Urothelium cell line (cell line): ENCODE data around the gene CDC42EP5.

Source experiments
- DNase-seq: peaks from one replicate; pipeline ENCODE4 v3.0.0; 2011; ENCODE audit warnings: low spot score, mixed read lengths
- FAIRE-seq: peaks from 2 replicates; lab custom pipeline; 2011; peaks lifted over from hg19 to GRCh38; lab: Jason Lieb, UNC

Gene CDC42EP5

DNA sequence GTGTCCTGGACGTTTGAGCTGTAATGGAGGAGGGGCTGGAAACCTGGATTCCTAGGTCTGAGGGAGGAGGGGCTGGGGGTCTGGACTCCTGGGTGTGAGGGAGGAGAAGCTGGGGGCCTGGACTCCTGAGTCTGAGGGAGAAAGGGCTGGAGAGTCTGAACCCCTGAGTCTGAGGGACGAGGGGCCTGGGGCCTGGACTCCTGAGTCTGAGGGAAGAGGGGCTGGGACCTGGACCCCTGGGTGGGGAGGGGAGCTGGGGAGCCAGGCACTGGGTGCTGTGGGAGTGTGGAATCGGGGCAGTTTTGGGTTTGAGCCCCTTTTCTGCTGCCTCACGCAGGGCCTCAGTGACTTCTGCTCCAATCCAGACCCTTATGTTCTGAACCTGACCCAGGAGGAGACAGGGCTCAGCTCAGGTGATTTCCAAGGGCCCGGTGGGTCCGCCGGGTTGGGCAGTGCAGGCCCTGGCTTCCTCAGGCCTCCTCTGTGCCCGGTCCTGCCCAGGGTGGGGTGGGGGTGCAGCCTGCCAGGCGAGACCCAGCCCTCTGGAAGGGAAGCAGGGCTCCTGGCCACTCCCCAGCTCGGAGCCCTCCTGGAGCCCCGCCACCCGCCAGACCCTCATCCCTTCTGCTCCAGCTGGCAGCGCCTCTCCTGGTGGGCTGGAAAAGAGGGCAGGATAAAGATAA is 43.4 kb downstream of the CDC42EP5 start:
- FAIRE-seq (no peak), DNase-seq (no peak)

GRCh38 chr19:54429176-54429495 is 44.0 kb downstream of the CDC42EP5 start:
- FAIRE-seq (no peak), DNase-seq (no peak)

DNA sequence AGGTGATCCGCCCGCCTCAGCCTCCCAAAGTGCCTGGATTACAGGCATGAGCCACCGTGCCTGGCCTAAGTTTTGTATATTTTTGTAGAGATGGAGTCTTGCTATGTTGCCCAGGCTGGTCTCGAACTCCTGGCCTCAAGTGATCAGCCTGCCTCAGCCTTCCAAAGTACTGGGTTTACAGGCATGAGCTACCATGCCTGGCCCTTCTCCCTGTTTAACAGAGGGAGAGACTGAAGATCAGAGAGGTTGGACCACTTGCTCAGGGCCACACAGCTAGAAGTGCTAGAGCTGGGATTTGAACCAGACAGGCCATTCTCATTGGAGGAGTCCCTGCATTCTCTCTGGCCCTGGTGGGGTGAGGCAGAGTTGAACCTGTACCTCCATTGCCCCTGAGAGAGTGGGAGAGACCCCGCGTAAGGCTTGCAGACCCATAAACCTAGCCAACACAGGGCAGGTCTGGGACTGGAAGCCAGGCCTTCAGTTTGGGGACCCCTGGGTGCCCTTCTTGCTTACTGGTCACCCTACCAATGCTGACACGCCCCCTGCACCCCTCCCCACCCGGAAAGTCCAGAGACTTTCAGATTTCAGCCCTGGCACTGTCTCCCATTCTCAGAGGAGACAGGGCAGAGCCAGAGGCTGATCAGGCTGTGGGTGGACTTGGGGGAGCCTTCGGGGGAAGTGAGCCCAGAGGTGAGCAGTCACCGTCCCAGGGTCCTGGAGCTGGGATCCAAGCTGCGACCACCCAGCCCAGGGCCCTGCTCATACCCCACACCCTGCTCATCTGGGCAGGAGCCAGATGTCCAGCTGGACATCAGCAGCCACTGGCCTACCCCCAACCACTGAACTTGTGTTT is 44.5 kb downstream of the CDC42EP5 start:
- DNase-seq (no peak), FAIRE-seq (no peak)

DNA sequence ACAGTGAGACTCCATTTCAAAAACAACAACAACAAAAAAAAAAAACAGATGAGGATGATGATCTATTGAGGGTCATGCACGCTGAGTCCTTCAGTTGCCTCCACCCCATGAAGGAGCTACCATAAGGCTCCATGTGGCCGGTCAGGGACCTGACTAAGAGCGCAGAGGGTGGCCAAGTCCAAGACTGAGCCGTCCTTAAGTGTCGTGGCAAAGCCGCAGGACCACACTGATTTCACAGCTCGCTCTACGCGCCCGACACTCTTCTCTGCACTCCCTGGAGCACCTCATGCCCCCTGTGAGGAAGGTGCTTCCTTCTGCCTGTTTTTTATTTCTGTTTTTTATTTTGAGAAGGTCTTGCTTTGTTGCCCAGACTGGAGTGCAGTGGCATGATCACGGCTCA is 45.5 kb downstream of the CDC42EP5 start:
- no peak for FAIRE-seq
- DNase-seq, result no peak

GRCh38 chr19:54426291-54426931 is 46.7 kb downstream of the CDC42EP5 start:
- FAIRE-seq, result no peak
- no peak for DNase-seq

- no peak for DNase-seq
- no peak for FAIRE-seq
These were observed 47.7 kb downstream of the CDC42EP5 start for GRCh38 chr19:54425382-54425723.

GRCh38 chr19:54424660-54425381 is 48.3 kb downstream of the CDC42EP5 start:
- no peak for FAIRE-seq
- no peak for DNase-seq

DNA sequence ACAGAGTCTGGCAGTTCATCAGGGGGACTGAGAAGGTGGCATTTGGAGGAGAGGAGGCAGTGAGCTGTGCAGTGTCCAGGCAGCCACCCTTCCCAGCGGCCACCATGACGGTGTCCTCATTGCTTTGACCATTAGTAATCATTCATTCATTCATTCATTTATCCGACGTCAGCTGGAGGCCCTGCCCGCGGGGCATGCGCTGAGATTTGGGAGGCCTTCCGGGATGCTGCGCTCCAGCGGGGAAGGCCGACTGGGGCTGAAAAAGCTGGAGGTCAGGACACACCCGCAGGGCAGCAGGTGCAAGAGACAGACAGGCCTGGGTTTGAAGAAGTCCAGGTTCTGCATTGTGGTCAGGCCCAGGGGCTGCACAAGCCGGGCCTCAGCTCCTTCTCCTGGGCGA is 48.9 kb downstream of the CDC42EP5 start:
- FAIRE-seq (no peak), DNase-seq (no peak)

DNA sequence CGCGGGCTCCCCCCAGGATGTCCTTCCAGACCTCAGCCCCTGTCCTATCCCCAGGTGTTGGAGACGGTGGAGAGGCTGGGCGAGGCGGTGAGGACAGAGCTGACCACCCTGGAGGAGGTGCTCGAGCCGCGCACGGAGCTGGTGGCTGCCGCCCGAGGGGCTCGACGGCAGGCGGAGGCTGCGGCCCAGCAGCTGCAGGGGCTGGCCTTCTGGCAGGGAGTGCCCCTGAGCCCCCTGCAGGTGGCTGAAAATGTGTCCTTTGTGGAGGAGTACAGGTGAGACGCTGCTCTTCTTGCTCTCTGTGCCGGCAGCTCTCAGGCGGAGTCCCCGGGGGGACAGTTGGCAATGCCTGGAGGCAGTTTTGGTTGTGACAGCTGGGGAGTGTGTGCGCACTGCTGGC is 51.0 kb downstream of the CDC42EP5 start:
- no peak for FAIRE-seq
- no peak for DNase-seq

DNA sequence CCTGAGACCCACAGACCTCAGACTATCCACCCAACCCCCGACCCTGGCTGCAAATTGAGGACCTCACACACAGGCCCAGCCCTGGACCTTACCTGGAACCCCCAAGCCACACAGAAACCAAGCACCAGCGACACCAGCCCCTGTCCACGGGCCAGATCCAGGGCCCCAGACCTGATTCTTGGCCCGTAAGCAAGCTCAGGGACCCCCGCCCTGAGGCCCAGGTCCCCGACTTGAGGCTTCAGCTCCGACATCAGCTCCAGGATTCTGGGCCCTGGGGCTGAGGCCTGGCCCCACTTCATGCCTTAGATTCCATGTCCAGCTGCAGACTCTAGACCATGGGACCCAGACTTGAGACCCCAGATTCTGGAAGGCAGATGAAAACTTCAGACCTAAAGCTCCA is 51.6 kb downstream of the CDC42EP5 start:
- FAIRE-seq (no peak), DNase-seq (no peak)

- FAIRE-seq, result no peak
These were observed 52.0 kb downstream of the CDC42EP5 start for GRCh38 chr19:54421169-54421516.

GRCh38 chr19:54420383-54421168 is 52.5 kb downstream of the CDC42EP5 start:
- peak; percentile 84 for DNase-seq
- FAIRE-seq, result peak; percentile 40

More at GRCh38 chr19:54421169-54421516, 52.0 kb downstream of the CDC42EP5 start:
- no peak for DNase-seq

- FAIRE-seq, result no peak
- DNase-seq, result no peak
These were observed 53.1 kb downstream of the CDC42EP5 start for GRCh38 chr19:54420068-54420382.

- no peak for FAIRE-seq
- DNase-seq, result no peak
These were observed 53.9 kb downstream of the CDC42EP5 start for GRCh38 chr19:54418930-54419800.

GRCh38 chr19:54418030-54418929 is 54.8 kb downstream of the CDC42EP5 start:
- no peak for FAIRE-seq
- DNase-seq, result peak; percentile 44

DNA sequence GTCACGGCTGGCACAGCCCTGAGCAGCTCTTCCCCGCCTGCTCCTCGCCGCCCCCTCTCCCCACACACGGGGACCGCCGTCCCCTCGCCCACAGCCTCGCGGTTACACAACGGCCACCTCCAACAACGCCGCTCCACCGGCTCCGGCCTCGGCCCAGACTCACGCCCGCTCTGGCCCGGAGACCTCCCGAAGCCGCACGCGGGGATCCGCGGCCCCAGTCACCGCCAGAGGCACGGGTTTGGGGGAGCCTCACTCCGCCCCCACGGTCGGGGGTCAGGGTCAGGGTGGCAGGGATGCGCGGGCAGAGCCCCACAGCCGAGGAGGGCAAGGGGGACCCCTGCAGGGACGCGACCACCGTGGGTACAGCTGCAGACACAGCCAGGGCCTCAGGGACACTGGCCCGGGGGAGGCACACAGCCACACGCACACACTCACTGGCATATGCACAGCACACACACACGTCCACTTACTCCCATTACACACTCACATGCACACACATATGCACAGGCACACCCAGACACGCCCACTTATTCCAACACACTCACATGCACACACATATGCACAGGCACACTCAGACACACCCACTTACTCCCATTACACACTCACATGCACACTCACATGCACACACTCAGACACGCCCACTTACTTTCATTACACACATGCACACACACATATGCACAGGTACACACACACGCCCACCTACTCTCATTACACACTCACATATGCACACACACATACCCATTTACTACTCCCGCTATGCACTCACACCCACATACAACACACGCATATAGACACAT is 56.2 kb downstream of the CDC42EP5 start:
- DNase-seq (no peak), FAIRE-seq (peak; percentile 98)

DNA sequence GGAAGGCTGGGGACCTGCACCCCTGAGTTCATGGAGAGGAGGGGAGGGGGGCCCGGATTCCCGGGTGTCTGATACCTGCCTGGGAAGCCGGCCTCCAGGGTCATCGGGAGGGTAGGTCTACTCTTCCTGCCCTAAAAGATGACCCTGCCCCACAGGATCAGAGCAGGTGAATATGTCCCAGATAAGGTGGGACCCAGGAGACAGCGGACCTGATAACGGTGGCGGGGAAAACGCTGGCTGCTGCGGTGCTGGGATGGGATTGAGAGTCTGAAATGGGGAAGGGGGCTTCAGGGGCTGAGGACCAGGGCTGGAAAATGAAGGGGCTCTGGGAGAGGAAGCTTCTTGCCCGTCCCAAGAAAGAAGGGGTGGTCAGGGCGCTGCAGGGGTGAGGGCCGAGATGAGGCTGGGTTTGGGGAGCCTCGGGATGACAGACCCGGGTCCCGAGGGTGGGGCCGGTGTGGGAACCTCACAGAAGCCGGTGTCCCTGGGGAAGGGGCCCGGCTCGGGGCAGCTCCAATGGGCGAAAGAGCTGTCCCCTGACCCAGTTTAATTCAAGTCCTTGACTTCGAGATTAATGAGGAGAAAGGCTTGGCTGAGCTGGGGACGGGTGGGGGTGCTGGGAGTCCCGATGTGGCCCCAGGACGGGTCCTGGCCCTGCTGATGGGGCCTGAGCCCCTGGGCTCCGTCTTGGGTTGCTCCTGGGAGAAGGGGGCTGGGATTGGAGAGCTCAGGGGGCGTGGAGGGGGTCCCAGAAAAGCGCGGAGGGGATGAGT is 57.0 kb downstream of the CDC42EP5 start:
- FAIRE-seq, result no peak
- no peak for DNase-seq
